DMS153 (cell line): ENCODE measurements around the gene CST9L.
A peak's percentile ranks its signal among the peaks of the same experiment; 100 is the strongest.

ENCODE experiments used
- DNase-seq: peaks from one replicate; lab custom pipeline; 2025; lab: John Stamatoyannopoulos, UW

CST9L gene

GRCh38 chr20:23568320-23568970 is at the start of gene CST9L:
CST9L (minus strand) TSS chr20:23568484; CDS start chr20:23568450, 34 bp downstream.
- no peak for DNase-seq

GRCh38 chr20:23614163-23614562 is 45.9 kb upstream of the CST9L start:
- no peak for DNase-seq

GRCh38 chr20:23613676-23614075 is 45.4 kb upstream of the CST9L start:
- DNase-seq = no peak

- DNase-seq = no peak
Observed at GRCh38 chr20:23612396-23612795, 44.1 kb upstream of the CST9L start.

- DNase-seq = no peak
Observed at GRCh38 chr20:23609486-23610109, 41.3 kb upstream of the CST9L start.

- no peak for DNase-seq
Observed at GRCh38 chr20:23608251-23608846, 40.1 kb upstream of the CST9L start.

- no peak for DNase-seq
Observed at GRCh38 chr20:23607497-23608245, 39.4 kb upstream of the CST9L start.

- DNase-seq = peak; percentile 56
Observed at GRCh38 chr20:23606652-23607049, 38.4 kb upstream of the CST9L start.

GRCh38 chr20:23605867-23606651 is 37.8 kb upstream of the CST9L start, which contains the start of gene CST9:
CST9 (minus strand) TSS chr20:23605917; CDS start chr20:23605864, 53 bp downstream.
- no peak for DNase-seq

- no peak for DNase-seq
Observed at GRCh38 chr20:23604306-23604705, 36.0 kb upstream of the CST9L start.

- DNase-seq = no peak
Observed at GRCh38 chr20:23603321-23603720, 35.0 kb upstream of the CST9L start.

GRCh38 chr20:23602699-23603098 is 34.4 kb upstream of the CST9L start:
- DNase-seq = no peak

- no peak for DNase-seq
Observed at GRCh38 chr20:23602241-23602640, 34.0 kb upstream of the CST9L start.

- no peak for DNase-seq
Observed at GRCh38 chr20:23601715-23602114, 33.4 kb upstream of the CST9L start.

- DNase-seq = no peak
Observed at GRCh38 chr20:23598481-23598880, 30.2 kb upstream of the CST9L start.

- no peak for DNase-seq
Observed at GRCh38 chr20:23596579-23597250, 28.4 kb upstream of the CST9L start.

- no peak for DNase-seq
Observed at GRCh38 chr20:23595941-23596340, 27.7 kb upstream of the CST9L start.

- DNase-seq = no peak
Observed at GRCh38 chr20:23588434-23589403, 20.4 kb upstream of the CST9L start.

- no peak for DNase-seq
Observed at GRCh38 chr20:23587631-23588030, 19.3 kb upstream of the CST9L start.
